Kidney epithelial cell (primary cell): ENCODE data around the gene SKAP1. TPM values are rescaled to one million over a fixed set of nuclear protein-coding genes. Genes with fewer than 3 reads are reported as not detected.

ENCODE experiments used
- DNase-seq: peaks from one replicate; pipeline ENCODE4 v3.0.0-alpha.2; 2010; ENCODE audit warnings: low read depth
- H3K27me3 ChIP-seq: 2 replicates; pipeline ENCODE4 v1.6.0; 2011; ENCODE audit warnings: low read length; ENCODE audit not compliant: control insufficient read depth, insufficient read depth
- H3K36me3 ChIP-seq: 2 replicates; pipeline ENCODE4 v1.5.1; 2011; ENCODE audit warnings: low read length; ENCODE audit not compliant: control insufficient read depth, insufficient read depth
- H3K4me3 ChIP-seq: 2 replicates; pipeline ENCODE4 v1.5.1; 2011; ENCODE audit warnings: low read depth, mild to moderate bottlenecking, control low read depth, low read length
- CTCF ChIP-seq: IDR thresholded peaks from 2 replicates; pipeline ENCODE4 v1.5.1; 2011; ENCODE audit warnings: mild to moderate bottlenecking, moderate library complexity, low read length, control low read depth, inconsistent platforms; ENCODE audit not compliant: insufficient read depth, poor library complexity, severe bottlenecking
- total RNA-seq: library from RNA; depleted of rRNA; stranded (reverse); fragments of >200 nt; gene quantifications from 2 replicates; pipeline ENCODE4 v1.2.3, GENCODE V29; 2015

Gene SKAP1
- total RNA-seq, 1 donor from 2014 or later: 5.6 TPM

GRCh38 chr17:48127371-48128051, 302.5 kb downstream of the SKAP1 start:
- DNase-seq: peak; percentile 56
- H3K4me3 ChIP-seq: no peak overlapping the region
- H3K36me3 ChIP-seq: no peaks in the 10 kb centered on the region
- H3K27me3 ChIP-seq: no peaks in the 10 kb centered on the region
- TF ChIP-seq CTCF: no peak

- Histone ChIP-seq H3K4me3 (no peak overlapping the region), H3K36me3 (peaks cover 1% of the 10 kb centered on the region), H3K27me3 (no peaks in the 10 kb centered on the region)
- no peak for TF ChIP-seq CTCF
- DNase-seq: no peak
Measured at GRCh38 chr17:48126532-48126850, 303.5 kb downstream of the SKAP1 start.

GRCh38 chr17:48125829-48126531, 304.0 kb downstream of the SKAP1 start:
- H3K36me3 ChIP-seq: peaks cover 1% of the 10 kb centered on the region
- H3K27me3 ChIP-seq: no peaks in the 10 kb centered on the region
- DNase-seq: no peak
- TF ChIP-seq CTCF: no peak
- H3K4me3 ChIP-seq: no peak overlapping the region

- Histone ChIP-seq H3K27me3 (no peaks in the 10 kb centered on the region), H3K4me3 (no peak overlapping the region), H3K36me3 (peaks cover 1% of the 10 kb centered on the region)
- TF ChIP-seq CTCF: no peak
- no peak for DNase-seq
Measured at GRCh38 chr17:48123776-48124388, 306.1 kb downstream of the SKAP1 start.

GRCh38 chr17:48123111-48123510, 306.9 kb downstream of the SKAP1 start:
- Histone ChIP-seq H3K36me3 (peaks cover 1% of the 10 kb centered on the region), H3K4me3 (no peak overlapping the region), H3K27me3 (no peaks in the 10 kb centered on the region)
- DNase-seq: no peak
- TF ChIP-seq CTCF: no peak
